Adrenal gland (tissue), 5 donors: Measurements from ENCODE around the gene SLC38A8.

Source experiments
- CTCF ChIP-seq, 6 experiments: fragments of 450-650 bp in 4 of 6; fragments of 200-600 bp in 2 of 6; sonication (generic) in 1 of 6; IDR thresholded peaks; 1 replicate in 5 of 6; 2 replicates in 1 of 6; pipeline versions ENCODE4 v1.5.1 to v1.8.0; 2016 to 2021; ENCODE audit warnings: antibody characterized with exemption in 6 of 6, mild to moderate bottlenecking in 2 of 6, moderate library complexity in 1 of 6
- POLR2A ChIP-seq, 2 donors: fragments of 450-650 bp; IDR thresholded peaks; one replicate each; pipeline ENCODE4 v1.6.1; 2017; ENCODE audit warnings: antibody characterized with exemption in 2 of 2, mild to moderate bottlenecking in 2 of 2, moderate library complexity in 1 of 2
- donor health status: DM: no; HTN: no; CAD: no.

GRCh38 chr16:83996481-83997252, 45.9 kb downstream of the SLC38A8 start:
- TF ChIP-seq CTCF (IDR thresholded peaks at IDR 0.05), result no peak
- no peak for TF ChIP-seq POLR2A (IDR thresholded peaks at IDR 0.05)
